Stimulated activated CD4-positive, alpha-beta T cell treated with anti-CD3 and anti-CD28 coated beads, Interleukin-1b, Interleukin-23, amount 100 ng/mL, for 1 hour (primary cell): ENCODE results near the gene TBC1D14.

Experiments
- DNase-seq, 2 donors: peaks; one replicate each; pipeline ENCODE4 v3.0.0-alpha.2; 2020; ENCODE audit warnings: low read depth in 2 of 2

TBC1D14 gene

DNA sequence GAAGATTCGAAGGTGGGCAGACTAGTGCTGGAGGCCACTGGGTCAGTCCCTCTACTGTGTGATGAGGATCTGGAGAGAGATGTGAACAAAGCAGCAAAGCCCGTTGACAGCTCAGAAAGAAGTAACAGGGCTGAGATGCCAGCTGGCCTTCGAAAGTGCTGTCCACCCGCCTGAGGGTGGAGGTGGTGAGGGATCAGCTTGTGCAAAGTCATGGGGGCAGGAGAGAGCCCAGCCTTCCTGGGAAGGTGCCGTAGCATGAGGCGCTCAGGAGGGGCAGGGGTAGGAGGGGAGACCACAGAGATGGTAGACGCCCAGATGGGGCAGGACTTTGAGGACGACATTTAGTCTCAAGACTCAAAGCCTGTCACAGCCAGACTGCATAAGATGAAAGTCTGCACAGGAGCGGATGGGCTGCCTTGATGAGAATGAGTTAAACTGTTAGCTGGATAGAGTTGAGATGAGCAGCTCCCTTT, 19.7 kb downstream of the TBC1D14 start:
- no peak for DNase-seq

DNA sequence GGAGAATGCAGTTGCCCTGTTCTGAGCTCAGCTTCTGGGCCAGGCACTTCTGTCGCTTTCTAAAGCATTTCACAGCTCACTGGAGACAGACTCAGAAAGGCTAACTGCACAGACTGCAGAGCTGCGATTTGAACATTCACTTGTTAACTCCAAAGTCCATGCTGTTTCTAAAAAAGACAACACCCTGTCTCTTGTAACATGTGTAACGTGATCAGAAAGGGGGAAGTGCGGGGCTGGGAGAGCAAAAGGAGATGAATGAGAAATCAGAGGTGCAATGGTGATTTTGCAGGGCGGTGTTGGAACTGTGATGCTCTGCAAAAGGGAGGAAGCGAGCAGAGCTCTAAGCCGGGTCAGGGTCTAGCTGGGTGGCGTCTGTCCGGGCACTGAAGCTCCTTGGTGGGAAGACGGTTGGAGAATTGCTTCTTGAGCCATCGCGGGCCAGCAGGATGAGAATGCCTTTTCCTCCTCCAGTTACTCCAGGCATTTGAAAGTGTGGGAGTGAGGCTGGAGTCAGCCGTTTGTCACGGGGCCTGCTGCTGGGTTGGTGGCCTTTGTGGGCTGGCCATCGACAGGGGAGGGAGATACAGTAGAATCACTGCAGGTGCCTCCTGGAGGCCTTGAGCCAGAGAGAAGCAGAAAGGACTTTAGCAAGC, 20.3 kb downstream of the TBC1D14 start:
- no peak for DNase-seq

DNA sequence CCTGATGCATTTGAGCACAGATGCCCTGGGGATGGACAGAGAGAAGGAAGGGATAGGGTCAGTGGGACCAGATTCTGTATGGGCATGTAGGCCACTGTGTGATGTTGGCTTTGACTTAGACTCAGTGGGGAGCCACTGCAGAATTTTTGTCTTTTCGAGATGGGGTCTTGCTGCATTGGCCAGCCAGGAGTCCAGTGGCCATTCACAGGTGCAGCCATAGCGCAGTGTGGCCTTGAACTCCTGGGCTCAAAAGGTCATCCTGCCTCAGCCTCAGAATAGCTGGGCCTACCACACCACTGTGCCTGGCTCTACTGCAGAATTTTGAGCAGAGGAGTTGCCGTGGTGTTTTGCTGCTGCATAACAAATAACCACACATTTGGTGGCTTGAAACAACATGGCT, 22.8 kb downstream of the TBC1D14 start:
- no peak for DNase-seq

DNA sequence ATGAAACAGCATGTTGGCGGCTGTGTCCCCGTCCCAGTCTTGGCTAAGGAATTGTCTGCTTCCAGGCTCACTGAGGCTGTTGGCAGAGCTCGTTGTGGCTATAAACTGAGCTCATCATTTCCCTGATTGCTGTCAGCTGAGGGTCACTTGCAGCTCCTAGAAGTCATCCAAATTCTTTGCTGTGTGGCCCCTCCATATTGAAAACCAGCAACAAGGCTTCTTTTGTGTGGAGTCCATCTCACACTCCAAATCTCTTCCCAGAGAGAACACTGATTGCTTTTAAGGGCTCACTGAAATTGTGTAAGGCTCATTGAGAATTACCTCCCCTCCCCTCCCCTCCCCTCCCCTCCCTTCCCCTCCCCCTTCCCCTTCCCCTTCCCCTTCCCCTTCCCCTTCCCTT, 23.3 kb downstream of the TBC1D14 start:
- no peak for DNase-seq

DNA sequence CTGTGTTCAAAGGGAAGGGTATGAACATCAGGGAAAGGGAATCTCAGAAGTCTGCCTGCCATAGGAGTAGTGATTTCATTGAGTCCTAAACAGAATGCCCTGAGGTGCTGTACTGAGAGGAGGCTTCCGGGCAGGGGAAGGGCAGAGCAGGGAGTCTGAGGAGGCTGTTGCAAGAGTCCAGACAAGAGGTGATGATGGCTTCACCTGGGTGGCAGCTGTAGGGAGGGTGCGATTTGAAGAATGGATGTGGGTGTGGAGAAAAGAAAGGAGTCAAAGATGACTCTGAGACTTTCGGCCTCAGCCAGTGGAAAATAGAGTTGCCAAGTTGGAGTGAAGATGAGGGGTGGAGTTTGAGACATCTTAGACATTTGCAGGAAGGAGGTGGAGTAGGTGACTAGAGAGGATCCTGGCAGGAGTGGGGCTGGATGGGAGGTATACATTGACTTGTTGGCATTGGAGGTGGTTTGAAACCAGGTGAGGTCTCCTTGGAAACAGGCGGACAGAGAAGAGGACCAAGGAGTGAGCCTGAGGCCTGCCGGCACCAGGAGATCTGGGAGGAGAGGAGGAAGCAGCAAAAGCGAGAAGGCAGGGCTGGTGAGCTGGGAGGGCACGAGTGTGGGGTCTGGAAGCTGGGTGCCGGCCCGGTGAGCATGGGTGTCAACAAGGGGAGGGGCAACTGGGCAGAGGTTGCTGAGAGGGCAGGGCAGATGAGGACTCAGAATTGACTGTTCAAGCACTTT, 24.2 kb downstream of the TBC1D14 start:
- no peak for DNase-seq

DNA sequence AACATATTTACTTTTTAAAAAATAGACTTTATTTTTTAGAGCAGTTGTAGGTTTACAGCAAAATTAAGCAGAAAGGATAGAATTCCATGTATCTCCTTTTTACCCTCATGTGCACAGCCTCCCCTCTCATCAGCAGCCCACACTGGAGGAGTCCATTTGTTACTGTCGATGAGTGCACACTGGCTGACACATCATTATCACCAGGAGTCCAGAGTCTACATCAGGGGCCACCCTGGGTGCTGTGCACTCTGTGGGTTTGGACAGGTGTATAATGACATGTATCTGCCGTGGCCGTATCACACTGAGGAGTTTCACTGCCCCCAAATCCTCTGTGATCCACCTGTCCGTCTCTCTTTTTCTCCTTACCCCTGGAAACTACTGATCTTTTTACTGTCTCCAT, 26.3 kb downstream of the TBC1D14 start:
- DNase-seq = no peak

DNA sequence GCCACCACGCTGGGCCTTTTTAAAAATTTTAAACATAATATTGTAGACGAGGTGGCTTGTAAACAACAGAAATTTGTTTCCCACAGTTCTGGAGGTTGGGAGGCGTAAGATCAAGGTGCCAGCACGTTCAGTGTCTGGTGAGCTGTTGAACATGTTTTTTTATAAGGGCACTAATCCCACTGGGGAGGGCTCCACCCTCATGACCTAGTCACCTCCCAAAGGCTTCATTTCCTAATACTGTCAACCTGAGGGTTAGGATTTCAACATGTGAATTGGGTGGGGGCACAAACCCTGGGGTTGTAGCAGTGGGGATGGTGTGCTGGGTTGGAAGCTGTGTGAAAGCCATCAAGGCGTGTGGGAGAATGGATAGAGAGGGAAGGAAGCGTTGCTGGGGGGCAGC, 27.6 kb downstream of the TBC1D14 start:
- DNase-seq = no peak

DNA sequence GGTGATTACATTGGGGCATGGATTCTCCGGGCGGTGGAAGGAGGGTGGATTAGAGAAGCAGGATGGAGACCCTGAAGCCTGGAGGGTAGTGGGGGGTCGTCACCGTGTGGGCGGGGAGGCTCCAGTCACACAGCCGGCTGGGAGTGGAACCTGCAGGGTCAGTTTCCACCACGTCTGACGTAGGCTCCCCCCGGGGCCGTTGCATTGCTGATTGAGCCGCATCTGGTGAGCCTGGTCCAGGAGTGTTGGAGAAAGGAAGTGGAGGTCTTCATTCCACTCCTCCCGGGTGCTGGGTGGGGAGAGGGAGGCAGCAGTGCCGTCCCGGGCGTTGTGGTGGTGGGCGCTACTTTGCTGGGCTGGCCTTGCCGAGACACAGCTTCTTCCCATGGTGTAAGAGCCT, 28.1 kb downstream of the TBC1D14 start:
- DNase-seq = no peak

DNA sequence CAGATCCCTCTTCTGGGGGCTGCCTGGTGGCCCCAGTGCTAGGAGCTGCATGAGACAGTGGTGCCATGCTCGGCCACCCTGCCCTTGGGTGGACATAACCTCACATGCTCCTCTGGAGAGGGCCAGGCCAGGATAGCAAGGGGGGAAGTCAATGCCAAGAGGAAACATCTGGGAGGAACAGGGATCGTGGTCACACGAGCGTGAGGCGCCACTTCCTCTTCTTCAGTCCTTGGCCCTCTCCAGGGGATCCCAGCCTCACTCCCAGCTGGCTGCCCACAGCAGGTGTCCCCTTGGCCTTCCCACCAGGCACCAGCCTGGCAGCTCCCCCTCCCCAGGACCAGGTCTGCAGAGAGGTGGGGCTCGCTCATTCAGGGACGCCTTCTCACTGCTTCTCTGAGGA, 28.6 kb downstream of the TBC1D14 start:
- no peak for DNase-seq

DNA sequence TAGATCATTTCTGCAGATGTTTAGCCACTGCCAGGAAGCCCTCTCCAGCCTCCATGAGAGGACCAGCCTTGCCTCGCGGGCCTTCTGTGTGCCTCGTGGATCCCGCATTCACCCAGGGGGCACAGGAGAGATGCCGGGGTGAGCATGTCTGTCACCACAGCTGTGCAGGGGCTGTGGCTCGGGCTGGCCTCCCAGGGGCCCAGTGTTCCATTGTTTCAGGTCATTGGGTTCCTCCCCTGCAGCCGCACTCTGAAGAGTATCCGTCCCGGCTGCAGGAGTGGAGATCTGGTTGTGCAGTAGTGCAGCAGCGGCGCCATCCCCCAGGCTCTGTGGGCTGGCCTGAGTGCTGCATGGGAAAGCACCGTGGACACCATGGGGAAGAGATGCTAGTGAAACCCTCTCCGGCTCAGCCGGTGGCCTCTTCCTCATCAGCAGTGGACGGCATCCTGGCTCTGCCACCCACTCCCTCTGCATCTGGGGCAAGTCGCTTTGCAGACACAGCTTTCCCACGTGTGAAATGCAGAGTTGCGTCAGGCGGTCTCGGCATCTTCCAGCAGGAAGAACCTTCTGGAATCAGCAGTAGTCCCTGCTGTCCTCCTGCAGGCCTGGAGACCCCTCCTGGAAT, 29.1 kb downstream of the TBC1D14 start:
- no peak for DNase-seq

DNA sequence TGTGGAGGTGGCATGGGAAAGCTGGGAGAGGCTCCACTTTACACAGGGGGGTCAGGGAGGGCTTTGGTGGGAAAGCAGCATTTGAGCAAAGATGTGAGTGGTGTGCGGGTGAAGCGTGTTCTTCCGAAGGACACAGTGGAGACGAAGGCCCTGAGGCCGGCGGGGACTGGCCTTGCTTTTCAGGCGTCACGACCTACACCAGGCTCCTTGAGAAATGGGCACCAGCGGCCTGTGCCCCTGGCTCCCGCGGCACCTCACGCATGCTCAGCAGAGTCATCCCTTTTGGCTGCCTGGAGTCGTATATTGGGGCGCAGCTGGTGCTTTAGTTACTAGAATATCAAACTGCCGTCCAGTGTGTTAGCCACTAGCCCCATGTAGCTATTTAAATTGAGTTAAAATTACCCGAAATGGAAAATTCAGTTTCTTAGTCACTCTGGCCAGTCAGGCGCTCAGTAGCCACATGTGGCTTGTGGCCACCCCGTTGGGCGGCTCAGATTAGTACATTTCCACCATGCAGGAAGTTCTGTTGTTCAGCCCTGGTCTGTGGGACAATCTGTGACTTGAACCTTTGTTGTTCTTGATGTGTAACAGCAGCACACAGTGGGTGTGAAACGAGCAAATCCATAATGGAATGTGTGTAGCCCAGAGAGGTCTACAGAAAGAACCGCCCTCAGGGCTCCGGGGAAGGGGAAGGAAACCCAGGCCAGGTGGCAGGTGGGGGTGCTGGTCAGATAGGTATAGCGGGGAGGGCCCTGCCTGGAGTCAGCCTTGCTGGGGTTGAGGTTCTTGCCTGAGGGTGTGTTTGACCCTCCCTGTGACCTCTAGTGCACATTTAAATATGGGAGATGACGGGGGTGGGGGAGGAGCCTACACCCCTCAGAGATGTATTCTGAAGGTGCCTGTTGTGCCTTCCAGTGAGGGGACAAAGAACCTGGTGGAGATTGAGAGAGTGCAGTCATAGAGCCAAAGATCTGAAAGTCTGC, 30.4 kb downstream of the TBC1D14 start:
- no peak for DNase-seq

DNA sequence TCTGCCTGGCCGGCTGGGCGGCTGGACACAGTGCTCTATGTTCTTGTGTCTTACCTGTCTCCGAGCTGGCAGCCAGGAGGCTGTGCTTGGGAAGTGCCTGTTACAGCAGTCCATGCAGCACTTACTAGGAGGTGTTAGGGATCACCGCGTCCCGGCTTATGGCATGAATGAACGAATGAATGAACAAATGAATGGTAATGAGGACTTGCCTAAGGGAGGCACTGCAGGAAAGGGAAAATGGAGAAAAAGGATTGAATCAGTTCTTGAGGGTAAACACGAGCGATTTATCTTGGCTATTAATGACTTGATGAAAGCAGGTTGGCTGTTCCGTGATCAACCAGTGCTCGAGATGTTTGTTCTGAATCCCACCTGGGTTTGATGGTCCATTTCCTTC, 31.1 kb downstream of the TBC1D14 start:
- DNase-seq = no peak

DNA sequence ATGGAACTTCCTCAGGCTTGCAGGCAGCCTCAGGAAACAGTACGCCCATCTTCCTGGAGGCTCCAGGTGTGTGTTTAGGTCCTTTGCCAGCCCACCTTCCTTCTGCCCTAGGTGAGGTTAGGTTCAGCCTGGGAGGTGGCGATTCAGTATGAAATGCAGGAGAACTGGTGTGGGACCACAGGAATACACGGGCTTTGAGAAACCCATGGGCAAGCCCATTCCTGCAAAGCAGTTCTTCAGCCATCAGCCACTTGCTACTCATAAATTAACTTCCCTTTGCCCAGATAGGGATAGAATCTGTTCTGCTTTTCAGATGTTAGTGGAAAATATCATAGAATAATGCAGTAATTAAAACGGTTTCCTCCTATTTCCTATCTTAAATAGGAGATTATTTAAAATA, 32.2 kb downstream of the TBC1D14 start:
- DNase-seq = no peak

DNA sequence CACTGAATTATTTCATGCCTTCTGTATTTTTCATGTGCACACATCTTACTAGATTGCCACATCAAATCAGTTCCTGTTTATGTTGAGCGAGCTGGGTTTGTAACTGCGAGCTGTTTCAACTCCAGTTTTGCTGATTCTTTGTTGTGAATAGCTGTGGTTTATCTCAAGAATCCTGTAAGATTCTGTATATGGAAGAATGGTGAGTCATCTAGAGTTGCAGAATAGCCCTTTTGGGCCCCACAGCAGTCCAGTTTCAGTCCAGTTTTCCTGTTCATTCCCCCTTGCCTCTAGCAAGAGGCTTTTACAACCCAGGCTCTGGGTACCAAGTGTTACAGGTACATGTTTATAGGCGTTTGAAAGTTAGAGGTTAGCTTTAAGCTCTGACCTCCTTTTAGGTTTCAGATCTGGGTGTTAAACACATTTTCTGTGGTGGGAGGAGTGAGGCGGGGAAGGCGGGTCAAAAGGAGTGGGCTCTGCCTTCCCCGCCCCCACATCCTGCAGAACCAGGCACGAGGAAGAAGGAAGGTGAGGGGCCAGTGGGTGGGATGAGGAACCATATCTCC, 32.7 kb downstream of the TBC1D14 start:
- no peak for DNase-seq

DNA sequence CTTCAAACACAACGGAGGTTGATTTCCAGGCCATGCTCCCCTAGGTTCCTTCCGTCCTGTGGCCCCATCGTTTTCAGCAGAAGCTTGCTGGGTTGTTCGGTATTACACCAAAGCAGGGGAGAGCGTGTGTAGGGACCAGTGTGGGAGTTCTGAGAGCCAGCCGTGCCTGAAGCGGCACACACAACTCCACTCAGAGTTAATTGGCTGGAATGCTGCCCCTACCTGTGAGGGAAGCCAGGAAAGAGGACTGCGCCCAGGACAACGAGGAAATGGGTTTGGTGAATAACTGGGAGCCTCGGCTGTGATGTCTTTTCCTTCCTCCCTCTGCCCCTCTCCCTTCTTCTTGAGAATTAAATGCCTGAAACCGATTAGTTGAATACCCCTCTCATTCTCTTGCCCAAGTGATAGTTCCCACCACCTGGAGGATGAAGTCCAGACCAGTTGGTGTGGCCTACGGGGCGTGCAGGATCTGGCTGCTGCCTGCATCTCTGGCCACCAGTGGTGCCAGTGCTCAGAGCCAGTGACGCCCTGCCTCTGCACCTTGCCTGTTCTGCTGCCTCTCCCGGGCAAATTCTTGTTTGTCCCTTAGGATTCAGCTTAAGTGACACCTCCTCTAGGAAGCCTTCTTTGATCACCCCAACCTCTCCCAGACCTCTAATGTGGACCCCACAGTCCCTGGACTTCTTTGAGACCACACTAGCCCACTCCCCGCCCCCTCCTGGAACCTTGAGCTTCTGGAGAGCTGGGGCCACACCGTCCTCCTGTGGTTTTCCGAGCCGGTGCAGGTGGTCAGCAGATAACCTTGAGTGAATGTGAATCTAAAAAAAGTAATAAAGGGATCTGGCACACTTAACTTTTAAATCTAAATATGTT, 33.6 kb downstream of the TBC1D14 start:
- no peak for DNase-seq

DNA sequence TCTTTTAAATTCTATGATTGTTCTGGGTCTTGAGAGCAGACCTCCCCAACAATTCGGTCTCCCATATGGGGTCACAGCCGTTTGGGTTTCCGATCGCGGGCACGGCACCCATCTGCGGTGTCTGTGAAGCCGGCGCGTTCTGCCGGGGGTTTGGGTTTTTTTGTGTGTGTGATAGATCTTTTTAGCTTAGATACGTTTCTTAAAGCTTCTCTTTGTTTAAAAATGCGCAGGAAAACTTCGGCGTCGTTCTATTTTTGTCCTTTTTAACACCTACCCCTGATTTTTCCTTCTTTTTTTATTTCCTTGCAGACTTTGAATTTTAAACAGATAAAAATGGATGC, 34.2 kb downstream of the TBC1D14 start:
- no peak for DNase-seq

DNA sequence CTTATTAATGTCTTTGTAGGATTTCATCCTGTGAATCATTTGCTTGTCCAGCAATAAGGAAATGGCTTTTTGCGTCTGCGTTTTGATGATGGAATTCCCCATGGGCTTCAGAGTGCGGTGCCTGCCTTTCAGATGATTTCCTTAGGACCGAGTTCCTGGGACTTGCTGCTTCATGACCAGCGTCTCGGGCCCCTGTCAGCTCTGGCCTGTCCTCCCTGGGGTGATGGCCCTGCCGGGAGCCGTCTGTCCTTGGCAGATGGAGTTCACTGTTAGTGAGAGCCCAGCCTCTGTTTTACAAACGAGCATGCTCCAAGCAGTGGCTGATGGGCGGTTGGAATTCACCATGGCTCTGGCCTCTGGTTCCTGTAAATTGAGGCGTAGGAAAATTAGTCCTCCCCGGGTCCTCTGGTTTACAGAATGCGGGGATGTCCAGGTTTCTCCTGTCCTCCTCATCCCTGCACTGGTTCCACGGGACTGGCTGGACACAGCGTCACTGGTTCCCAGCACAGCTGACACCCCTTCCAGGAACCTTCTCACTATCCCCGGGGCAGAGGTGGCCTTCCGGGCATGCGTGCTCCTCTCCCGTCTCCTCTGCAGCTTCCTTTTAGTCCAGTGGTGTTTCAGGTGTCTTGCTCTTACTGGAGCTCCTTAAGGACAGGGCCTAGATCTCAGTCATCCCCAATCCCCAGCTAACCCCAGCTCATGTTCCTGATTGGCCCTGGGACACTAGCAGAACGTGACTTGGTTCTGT, 34.9 kb downstream of the TBC1D14 start:
- DNase-seq = no peak

DNA sequence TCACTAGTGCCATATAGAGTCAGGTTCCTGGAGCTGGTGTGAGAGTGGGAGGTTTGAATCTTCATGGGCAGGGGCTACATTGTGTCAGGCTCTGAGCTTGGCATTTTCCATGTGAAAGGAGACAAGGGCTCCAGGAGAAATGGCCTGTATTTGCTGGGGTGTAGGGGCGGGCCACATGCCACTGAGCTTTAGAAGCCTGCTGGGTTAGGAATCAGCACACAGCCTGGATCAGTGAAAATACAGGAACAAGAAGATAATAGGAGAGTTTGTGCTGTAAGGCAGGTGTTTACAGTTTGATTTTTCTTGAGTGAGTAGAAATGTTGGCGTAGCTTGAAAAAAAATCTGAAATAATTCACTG, 35.4 kb downstream of the TBC1D14 start:
- no peak for DNase-seq

DNA sequence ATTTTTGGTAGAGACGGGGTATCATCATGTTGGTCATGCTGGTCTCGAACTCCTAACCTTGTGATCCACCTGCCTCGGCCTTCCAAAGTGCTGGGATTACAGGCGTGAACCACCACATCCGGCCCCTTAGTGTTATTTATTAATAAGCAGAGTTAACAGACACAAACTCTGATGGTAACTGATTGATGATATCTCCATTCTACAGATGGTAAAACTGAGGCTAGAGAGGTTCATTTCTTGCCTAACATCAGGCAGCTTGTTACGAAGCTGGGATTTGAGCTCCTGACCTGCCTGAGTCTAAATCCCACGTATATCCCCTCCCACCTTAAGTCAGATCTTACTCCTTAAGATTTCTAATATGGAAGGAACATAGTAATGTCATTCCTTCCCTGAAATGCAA, 36.9 kb downstream of the TBC1D14 start:
- no peak for DNase-seq

DNA sequence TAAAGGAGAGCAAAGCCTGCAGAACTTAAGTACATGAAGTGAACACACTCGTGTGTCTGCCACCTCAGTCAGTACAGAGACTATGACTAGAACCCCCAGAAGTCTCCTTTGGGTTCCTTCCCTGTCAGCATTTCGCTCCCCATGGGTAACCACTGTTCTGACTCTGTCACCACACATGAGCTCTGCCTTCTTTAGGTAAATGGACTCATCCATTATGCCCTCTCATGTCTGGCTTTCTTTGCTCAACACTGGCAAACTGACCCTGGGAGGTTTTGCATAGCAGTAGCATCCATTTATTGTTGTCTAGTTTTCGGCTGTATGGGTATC, 38.5 kb downstream of the TBC1D14 start:
- no peak for DNase-seq
